HG03139 (cell line): ENCODE measurements around the gene RERE.

Experiments used
- ATAC-seq: cut with Tn5 transposase; IDR thresholded peaks from one replicate; pipeline ENCODE4 v1.9.1; 2021; ENCODE audit not compliant: unreplicated experiment

Gene RERE

DNA sequence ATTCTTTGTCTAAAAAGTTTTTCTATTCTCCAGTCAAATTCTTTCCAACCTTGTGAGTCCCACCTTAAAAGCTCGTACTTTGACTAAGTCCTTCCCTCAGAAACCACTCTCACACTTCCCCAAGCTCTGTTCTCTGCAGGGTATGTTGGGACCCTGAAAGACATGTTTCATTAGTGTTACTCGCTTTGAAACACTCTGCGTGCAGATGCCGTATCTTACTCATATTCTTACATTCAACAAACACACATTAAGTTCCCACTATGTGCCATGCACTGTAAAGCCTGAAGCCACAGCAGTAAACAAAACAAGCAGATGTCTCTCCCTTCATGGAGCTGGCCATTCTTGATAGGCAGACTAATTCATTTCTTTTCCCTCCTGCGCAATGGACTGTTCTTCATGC, 229.7 kb downstream of the RERE start:
- no peak for ATAC-seq

DNA sequence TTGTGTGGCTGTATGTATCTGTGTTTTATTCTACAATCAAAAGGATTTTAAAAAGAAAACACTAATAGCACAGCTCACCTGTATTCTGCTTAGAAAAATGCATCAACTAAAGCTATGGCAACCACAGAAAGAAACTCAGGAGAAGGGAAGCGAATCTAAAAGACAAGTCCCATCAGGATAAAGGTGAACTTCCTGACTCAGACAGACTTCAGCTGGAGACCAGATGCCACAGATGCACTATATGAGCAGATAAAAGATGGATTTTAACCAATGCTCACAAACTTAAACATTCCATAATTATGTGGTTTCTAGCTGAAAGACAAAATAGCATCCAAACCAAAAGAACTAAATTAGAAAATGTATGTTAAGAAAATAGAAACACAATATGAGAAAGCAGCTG, 231.0 kb downstream of the RERE start:
- no peak for ATAC-seq

DNA sequence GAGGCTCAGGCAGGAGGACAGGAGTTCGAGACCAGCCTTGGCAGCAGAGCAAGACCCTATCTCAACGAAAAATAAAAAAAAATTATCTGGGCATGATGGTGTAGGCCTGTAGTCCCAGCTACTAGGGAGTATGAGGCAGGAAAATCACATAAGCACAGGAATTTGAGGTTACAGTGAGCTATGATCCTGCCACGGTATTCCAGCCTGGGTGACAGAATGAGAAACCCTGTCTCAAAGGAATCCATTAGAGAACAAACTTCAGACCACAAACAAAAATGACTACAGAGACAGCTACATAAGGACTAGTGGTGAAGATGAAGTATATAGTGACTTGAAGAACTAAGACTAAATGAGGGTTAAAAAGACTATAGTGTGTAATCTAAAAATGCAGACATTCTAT, 233.1 kb downstream of the RERE start:
- no peak for ATAC-seq

DNA sequence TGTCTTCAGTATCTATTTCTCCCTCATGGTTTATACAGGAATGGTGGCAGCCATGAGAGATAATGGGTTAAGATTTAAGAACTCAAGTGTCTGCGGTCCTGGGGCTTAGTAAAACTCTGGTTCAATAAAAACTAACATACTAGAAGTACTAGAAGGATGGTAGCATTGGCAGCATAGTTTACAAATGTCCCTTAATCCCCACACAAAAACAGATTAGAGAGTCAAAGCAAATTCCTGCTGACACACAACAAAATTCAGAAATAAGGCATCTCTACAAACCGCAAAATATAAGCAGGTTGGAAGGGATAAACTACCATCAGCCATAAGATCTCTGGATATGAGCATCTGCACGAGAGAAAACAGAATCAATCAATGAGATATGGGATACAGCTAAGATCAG, 234.4 kb downstream of the RERE start:
- ATAC-seq, result no peak

DNA sequence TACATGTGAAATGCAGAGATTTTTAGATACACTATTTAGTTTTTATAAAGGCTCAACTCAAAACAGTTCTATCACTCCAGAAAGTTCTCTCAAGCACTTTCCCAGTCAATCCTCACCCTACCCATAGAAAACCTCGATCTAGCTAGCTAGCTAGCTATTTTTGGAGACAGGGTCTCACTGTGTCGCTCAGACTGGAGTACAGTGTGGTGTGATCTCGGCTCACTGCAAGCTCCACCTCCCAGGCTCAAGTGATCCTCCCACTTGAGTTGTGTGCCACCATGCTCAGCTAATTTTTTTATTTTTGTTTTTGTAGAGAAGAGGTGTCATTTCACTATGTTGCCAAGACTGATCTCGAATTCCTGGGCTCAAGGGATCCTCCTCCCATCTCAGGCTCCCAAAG, 236.9 kb downstream of the RERE start:
- ATAC-seq, result no peak

DNA sequence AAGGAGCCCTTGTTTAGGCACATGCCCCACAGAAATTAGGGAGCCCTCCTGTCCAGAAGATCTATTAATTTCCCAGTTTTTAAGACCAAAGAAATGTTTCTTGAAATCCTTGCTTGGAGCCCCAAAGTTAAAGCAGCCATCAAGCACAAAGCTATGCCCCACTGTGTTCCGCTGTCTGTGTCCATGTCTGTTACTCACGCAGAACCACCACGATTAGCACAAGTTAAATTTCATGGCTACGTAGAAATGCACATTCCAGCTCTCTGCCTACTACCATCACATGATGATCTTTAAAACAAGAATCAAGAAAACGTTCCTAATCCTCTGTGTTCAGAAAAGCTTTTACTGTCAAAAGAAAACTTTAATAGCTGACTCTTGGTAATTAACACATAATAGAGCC, 238.5 kb downstream of the RERE start:
- ATAC-seq, result no peak

DNA sequence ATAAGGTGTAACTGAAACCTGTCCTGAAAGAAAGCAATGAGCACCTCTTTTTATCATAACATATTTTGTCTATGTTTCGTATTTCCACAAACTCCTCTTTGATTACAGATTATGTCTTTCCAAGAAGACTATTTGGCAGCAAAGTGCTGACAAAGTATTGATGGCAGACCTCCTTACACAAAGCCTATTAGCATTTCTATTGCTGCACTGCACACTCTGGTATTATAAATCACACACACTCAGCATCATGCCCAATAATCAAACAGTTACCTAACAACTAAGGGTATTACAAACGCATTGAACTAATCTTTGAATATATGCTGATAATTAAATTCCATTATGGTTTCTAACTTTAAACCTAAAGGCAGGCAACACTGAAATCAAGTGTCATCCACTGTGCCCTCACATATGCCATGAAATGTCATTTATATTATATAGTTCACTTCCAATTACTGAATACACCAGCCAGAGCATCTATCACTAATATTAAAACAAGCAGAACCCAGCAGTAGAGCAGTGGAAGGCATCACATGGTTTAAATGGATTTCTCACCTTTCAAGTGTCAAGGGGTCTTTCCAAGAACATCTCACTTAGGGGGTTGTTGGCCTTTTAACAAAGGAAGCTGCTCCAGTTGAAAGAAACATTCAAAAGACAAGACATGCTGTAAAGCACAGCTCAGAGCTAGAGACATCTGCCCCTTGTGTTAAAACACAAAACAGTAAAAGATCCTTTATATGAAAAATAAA, 239.1 kb downstream of the RERE start:
- ATAC-seq, result no peak

DNA sequence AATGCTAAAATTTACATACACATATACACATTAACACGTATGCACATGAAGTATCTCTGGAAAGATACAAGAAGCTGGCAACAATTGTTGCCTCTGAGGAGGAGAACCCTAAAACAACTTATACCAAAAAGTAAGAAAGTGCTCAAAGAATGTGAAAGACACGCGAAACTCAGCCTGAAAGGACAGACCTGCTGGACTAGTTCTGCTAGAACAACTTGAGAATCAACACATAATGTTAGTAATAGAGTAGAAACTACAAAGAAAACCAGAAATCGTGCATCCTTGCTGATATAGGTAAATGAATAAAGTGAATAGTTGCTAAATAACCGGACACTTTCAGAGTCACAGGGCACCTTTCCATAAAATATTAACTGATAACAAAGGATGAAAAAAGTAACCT, 242.5 kb downstream of the RERE start:
- ATAC-seq, result no peak

DNA sequence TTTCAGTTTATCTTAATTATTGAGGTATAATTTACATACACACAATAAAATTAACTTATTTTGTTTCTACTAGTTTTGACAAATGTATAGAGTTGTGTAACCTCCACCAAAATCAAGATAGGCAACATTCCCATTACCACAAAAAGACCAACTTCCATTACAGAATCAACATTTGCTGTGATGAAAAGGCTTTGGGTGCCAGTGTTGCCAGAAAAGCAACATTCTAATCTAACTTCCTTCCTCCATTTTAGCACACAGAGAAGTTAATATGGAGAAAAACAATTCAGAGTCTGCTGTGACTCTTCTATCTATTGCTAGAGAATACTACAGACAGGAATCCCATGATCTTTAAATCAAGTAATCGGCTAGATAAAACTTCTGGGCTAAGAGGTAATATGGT, 245.3 kb downstream of the RERE start:
- ATAC-seq, result no peak

DNA sequence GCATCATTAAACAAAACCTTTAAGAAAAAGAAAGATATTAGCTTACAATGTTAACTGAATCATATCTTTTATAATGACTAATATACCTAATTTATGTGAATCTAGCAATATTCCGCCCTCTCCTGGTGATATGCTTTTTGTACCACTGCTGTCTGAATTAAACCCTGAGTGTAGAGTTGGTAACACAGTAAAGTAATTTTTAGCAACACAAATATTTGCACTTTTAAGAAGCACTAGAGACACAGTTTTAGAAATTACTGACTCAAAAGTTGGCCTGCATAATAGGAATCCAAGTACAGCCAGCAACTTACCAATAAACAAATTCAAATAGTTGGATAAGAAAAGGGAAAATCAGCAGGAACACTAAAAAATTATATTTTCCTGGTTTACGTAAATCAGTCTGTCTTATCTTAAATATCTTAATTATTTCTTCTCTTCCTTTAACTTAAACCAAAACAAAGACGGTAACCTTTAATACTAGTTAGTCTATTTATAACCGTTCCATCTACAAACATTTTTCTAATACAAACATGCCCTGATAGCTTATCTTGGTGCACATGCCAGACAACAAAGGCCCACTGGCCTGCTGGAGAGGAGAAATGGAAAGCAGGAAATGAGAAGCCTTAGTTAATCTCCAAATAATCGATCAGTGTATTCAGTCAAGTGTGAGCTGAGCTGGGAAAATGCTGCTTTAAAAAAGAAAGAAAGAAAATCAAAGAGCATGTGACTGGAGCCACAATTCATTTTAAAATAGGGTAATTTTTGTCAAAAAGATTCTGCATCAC, 246.0 kb downstream of the RERE start:
- no peak for ATAC-seq

DNA sequence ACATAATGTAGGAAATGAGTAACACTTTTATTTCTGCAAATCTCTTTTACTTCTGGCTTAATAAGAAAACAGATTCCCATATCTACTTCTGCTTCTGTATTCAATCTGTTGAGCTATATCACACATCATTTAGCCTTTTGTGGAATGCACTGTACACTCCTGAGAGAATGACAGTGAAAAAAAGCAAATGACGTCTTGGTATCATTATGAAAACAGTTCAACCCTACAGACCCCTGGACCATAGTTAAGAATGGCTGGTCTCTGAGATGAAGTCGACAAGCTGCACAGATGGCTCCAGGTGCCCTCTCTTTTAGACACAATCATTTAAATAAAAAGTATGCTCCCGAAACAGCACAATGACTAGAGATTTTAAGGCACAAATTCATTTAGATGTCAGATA, 247.0 kb downstream of the RERE start:
- no peak for ATAC-seq

DNA sequence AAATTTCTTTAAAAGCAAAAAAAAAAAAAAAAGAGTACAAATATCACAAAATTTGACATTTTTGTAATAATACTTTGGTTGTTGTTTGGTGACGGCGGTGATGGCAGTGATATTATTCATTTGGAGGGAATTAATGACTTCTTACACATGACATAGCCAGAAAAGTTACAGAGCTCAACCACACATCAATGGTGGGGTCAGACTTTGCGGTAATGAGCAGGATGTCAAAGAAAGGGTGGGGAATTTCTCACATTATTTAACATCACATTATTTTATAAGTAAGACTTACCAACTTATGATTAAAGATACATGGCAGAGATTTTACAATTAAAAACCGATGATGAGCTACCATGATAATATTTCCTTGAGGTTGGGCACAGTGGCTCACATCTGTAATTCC, 248.2 kb downstream of the RERE start:
- ATAC-seq, result no peak

DNA sequence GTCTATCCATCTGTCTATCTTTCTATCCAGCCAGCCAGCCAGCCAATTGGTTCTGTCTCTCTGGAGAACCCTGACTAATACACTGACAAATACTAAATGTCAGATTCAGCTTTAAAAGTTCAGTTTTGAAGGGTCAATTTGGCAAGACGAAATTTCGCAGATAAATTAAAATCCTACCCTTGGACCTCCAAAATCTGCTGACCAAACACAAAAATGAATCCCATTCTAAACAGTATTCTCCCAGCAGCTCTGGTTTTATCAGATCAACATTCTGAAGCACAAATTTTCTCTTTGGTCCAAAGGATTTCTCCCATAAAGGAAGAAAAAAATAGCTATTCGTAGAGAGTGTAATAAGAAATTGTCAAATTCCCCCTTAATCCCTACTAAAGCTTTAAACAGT, 248.6 kb downstream of the RERE start:
- ATAC-seq, result no peak

DNA sequence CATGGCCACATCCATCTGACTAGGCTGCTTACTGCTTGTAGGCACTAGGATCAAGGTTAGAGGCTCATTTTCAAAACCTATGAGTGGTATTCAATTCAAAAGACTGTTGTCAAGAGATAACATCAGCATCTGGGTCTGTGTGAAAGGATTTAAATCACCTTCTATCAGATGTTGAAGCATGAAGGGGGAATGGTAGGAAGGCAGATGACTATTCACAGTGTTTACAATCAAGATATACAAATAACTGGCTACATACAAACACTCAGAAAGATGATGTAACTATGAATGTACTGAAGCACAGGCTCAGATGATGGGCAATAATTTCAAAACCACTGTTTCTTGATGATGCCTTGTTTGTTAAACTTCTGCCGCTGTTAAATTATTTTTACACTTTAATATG, 250.3 kb downstream of the RERE start:
- no peak for ATAC-seq

DNA sequence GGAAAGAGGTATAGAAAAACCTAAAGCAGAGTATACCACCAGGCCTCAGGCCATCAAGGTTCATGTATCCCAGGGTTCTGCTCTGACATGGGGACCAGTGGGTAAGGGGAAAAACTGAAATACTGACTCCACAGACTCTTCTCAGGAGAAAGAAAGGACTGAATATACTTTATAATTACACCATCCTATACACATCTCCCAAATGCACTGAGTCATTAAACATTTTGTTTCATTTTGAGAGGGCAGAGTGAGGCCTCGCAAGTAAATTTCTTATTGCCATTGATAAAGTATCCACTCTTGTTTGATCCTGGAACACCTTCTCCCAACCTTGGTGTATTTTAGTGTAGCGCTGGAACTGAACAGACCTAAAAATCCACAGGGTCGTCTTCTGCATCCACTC, 251.6 kb downstream of the RERE start:
- no peak for ATAC-seq

DNA sequence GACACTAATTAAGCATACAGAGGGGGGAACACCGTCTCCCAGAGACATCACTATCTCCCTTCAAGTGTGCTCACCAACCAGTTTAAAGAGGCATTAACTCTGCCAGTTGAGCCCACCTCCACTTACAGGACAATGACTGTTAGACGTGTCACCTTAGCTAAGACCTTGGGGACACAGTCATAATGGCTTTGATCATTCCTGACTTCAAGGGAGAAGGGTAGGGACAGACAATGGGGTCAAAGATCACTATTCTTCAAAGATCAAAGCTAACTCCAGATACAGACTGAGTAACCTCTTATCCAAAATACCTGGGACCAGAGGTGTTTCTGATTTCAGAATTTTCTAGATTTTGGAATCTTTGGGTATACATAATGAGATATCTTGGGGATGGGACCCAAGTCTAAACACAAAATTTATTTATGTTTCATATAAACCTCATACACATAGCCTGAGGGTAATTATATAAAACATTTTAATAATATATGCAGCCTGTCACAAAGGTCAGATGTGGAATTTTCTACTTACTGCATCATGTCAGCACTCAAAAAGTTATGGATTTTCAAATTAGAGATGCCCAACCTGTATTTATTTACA, 253.4 kb downstream of the RERE start:
- no peak for ATAC-seq

DNA sequence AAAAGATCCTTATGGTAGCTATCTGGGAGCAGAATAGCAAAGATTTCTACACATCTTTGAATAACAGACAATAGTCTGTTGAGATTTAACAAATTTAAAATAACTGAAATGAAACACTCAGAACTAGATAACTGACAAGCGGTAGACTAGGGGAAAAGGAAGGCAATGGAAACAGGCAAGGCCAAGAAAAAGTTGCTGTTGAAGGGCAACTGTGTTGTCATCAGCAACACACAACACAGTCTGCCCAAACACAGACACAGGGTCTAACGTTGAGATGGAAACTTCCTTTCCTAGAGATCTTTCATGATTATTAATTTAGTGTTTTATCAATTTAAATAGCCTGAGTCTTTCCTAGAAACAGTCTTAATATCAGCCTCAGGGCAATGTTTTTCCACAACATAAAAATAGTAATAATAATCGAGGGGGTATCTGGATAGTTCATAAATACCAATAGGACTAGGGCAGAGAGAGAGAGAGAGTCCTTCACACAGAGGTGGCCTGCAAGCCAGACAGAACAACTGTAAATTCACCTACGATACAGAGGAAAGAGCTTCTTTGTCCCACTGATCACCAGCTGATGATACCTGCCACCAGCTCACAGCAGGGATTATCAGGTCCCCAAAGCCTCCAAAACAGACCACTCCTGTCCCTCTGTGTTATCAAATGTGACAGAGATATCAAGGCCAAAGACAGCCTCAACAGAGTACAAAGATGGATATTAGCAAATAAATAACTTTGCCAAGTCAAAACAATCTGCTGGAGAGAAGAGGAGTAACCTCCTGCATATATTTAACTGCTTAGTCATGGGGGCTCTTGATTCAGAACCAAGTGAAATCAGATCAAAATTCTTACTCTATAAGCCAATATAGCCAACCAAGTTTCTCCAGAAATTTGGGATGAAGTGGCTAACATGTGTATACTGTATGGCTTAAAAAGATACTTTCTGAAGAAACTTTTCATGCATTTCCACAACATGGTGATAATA, 254.3 kb downstream of the RERE start:
- no peak for ATAC-seq

DNA sequence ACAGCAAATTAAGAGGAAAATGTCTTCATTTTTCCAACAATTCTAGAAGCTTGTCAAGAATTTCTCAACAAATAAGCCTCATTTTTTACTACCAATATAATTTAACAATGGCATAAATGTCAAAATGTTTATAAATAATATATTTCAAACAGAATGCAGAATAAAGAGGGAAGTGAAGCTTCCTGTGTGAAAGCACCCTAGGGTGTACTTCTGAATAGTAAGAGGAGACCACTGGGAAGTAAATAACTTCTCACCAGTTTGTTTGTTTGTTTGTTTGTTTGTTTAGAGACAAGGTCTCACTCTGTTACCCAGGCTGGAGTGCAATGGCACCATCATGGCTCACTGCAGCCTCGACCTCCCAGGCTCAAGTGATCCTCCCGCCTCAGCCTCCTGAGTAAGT, 255.2 kb downstream of the RERE start:
- no peak for ATAC-seq

DNA sequence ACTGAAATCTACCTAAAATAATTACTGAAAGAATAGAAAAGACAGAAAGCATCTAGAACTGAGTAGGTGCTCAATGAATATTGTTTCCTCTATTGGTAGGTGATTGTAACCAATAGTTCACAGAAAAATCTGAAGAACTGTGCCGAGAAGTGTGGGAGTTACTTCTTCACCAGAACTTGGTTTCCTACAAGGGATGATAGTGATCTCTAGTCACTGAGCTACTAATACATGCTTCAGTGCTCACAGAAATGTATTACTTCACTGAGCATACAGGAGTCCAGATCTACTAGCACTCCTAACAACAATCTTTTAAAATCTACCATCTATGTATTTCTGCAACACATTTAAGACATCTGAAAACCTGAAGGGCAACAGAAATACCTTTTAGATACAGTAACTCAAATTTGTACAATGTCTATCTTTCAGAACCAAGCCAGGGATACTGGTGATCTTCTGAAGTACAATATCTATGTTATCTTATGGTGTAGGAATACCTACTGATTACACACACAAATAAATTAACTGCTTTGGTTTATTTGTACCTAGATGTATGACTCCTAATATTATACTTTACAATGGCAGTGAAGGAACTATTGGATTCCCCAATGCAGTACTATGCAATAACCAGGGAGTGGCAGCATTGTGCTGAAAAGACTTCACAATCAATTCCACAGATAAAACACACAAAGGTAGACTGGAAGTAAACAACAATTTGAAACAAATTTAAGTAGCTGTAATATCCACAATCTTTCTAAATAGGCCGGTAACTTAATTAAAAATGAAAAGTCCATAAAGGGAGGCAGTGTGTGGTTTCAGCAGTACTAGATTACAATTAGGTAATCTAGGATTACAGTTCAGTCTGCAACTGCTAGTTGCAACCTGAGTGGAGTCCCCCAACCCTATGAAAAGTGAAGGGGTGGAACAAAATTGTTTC, 256.6 kb downstream of the RERE start:
- no peak for ATAC-seq

DNA sequence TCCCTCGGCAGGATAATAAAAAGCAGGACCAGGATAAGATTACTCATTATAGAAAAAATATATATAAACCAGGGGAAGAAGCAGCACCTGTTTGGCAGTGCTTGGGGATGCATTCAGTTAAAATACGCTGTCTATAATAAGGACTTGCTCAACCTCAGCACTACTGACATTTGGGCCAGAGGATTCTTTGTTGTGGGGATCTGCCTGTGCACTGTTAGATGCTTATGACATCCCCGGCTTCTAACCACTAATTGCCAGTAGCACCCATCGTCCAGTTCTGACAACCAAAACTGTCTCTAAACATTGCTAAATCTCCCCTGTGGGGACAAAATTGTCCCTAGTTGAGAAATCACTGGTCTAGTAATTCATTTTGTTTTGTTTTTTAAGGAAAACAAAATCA, 257.4 kb downstream of the RERE start:
- ATAC-seq, result no peak
